RWPE1 (cell line): ENCODE results near the gene RNASEH2A.

ENCODE experiments used
- CTCF ChIA-PET: fragments of 350-600 bp; sonication (Branson Sonifier 250); formaldehyde crosslinking; extraction: SDS; loops from one replicate; lab custom pipeline; 2021; lab: Yijun Ruan, JAX
- POLR2A ChIA-PET: fragments of 400-600 bp; formaldehyde crosslinking; extraction: SDS; loops from one replicate; lab custom pipeline; 2020; ENCODE audit warnings: antibody characterized with exemption; ENCODE audit not compliant: low non-redundant PET; lab: Yijun Ruan, JAX
- DNase-seq: peaks from one replicate; pipeline ENCODE4 v3.0.0; 2012; ENCODE audit warnings: low spot score
- H3K27ac ChIP-seq: fragments of 450-650 bp; 2 replicates; pipeline ENCODE4 v1.5.1; 2017
- CTCF ChIP-seq: fragments of 450-650 bp; conservative IDR thresholded peaks from 2 replicates; pipeline ENCODE4 v1.5.1; 2017; ENCODE audit warnings: low read depth, mild to moderate bottlenecking

RNASEH2A gene

GRCh38 chr19:12767150-12767549 is 39.2 kb upstream of the RNASEH2A start:
- H3K27ac ChIP-seq: peak overlapping the region; percentile 6; the same call in 1 of the 2 replicates
- no peak for DNase-seq
- no peak for TF ChIP-seq CTCF
- ChIA-PET CTCF (interaction anchor here (1.2 kb wide), 1 partner anchor 9 kb away, joined by 6 read pairs; no protein-coding TSS in a partner anchor), POLR2A (no interaction called here)

GRCh38 chr19:12767666-12768065 is 38.7 kb upstream of the RNASEH2A start:
- no peak for DNase-seq
- ChIA-PET POLR2A (no interaction called here), CTCF (interaction anchor here (1.2 kb wide), 1 partner anchor 10 kb away, joined by 6 read pairs; no protein-coding TSS in a partner anchor)
- no peak for TF ChIP-seq CTCF
- no peak overlapping the region for H3K27ac ChIP-seq

- TF ChIP-seq CTCF: no peak
- CTCF ChIA-PET: interaction anchor here (1.1 kb wide), 2 partner anchors 12 to 27 kb away, joined by 4 to 6 read pairs; no protein-coding TSS in a partner anchor
- DNase-seq: no peak
- POLR2A ChIA-PET: no interaction called here
- H3K27ac ChIP-seq: no peak overlapping the region
These were observed 36.7 kb upstream of the RNASEH2A start for GRCh38 chr19:12769689-12770088.

- no peak for TF ChIP-seq CTCF
- H3K27ac ChIP-seq: 0 out of 2 replicates have a peak overlapping the region, but pooled peaks have one; percentile 4
- ChIA-PET CTCF (interaction anchor here (0.7 to 1.1 kb wide), 2 partner anchors 13 to 31 kb away, joined by 3 to 4 read pairs; partner anchors contain the start of gene PRDX2), POLR2A (no interaction called here)
- DNase-seq: no peak
These were observed 35.5 kb upstream of the RNASEH2A start for GRCh38 chr19:12770922-12771321.

DNA sequence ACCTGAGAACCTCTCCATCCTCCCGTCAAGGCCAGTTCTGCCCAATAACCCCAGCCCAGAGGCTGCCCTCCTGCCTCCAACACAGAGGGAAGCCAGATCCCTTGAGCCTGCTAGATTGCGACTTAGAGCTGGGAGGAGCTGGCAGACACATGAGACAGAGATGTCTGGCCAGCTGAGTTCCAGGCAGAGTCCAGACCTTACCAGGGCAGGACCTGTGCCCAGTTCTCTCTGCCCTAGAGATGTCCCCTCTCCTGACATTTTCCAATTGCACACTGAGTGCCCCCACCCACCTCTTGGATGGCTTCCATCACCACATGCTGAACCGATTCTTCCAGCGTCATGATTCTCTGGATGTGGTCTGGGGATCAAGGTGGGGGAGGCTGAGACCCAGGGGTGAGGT is 34.1 kb upstream of the RNASEH2A start:
- ChIA-PET POLR2A (no interaction called here), CTCF (interaction anchor here (0.8 kb wide), 1 partner anchor 24 kb away, joined by 4 read pairs; no protein-coding TSS in a partner anchor)
- TF ChIP-seq CTCF: no peak
- peak overlapping the region; percentile 99 for H3K27ac ChIP-seq
- DNase-seq: no peak

DNA sequence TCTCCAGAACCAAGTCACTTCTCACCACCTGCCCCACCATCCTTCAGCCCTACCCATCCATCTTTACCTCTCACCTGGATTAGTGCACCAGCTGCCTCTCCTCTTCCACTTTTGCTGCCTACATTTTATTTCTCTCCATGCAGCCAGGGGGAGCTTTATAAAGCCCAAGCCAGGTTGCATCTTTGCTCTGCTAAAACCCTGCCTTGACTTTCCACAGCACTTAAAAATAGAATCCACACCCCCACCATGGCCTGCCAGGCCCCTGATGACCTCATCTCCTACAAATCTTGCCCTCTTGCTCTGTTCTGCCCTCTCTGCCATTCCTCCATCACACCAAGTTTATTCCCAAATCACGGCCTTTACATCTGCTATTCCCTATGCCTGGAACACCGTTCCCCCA is 32.8 kb upstream of the RNASEH2A start:
- peak; percentile 21 for DNase-seq
- H3K27ac ChIP-seq: peak overlapping the region; percentile 99
- ChIA-PET CTCF (interaction anchor here (0.5 to 1.9 kb wide), 6 partner anchors 13 to 74 kb away, joined by 3 to 10 read pairs (median 4); no protein-coding TSS in a partner anchor), POLR2A (interaction anchor here (0.6 to 0.7 kb wide), 2 partner anchors 58 to 64 kb away, joined by 5 to 8 read pairs; no protein-coding TSS in a partner anchor)
- TF ChIP-seq CTCF: no peak
